PC-3 (cell line): ENCODE data around the gene HERPUD1. TPM values are rescaled to one million over a fixed set of nuclear protein-coding genes. Genes with fewer than 3 reads are reported as not detected.

Experiments used
- ATAC-seq: fragments of 200-7000 bp; cut with Tn5 transposase; 2 replicates; pipeline ENCODE4 v1.9.1; 2020; ENCODE audit warnings: mild to moderate bottlenecking, moderate library complexity
- BruUV-seq: library from RNA; stranded (reverse); fragments of 400-500 nt; replicated peaks from 2 replicates; lab custom pipeline; 2021; lab: Mats Ljungman, UMichigan
- CTCF ChIA-PET: fragments of 300-600 bp; sonication (Branson Sonifier 250); formaldehyde crosslinking; loops from one replicate; lab custom pipeline; 2022; ENCODE audit warnings: antibody characterized with exemption; lab: Charles Lee
- POLR2A ChIA-PET: fragments of 300-600 bp; sonication (Branson Sonifier 250); formaldehyde crosslinking; loops from one replicate; lab custom pipeline; 2022; ENCODE audit warnings: antibody characterized with exemption; ENCODE audit not compliant: unreplicated experiment; lab: Charles Lee
- DNase-seq: peaks from one replicate; pipeline ENCODE4 v3.0.0-alpha.2; 2015
- H2AFZ ChIP-seq: fragments of 300-600 bp; sonication (generic); 2 replicates; pipeline ENCODE4 v1.6.0; 2016; ENCODE audit warnings: antibody characterized with exemption, low read length
- H3F3A ChIP-seq: fragments of 300-600 bp; sonication (generic); one replicate; pipeline ENCODE4 v1.6.0; 2017; ENCODE audit warnings: antibody characterized with exemption, low read length, control low read depth, mild to moderate bottlenecking; ENCODE audit not compliant: unreplicated experiment
- H3K27ac ChIP-seq: fragments of 300-600 bp; sonication (generic); 2 replicates; pipeline ENCODE4 v1.5.1; 2016; ENCODE audit warnings: mild to moderate bottlenecking, low read length
- H3K27me3 ChIP-seq: fragments of 300-600 bp; sonication (generic); 2 replicates; pipeline ENCODE4 v1.6.1; 2016; ENCODE audit warnings: low read length, mixed read lengths
- H3K36me3 ChIP-seq: fragments of 300-600 bp; sonication (generic); 2 replicates; pipeline ENCODE4 v1.6.1; 2016; ENCODE audit warnings: low read depth, mixed run types, low read length, mixed read lengths
- H3K4me1 ChIP-seq: fragments of 300-600 bp; sonication (generic); 2 replicates; pipeline ENCODE4 v1.5.1; 2016; ENCODE audit warnings: low read length; ENCODE audit not compliant: insufficient read depth
- H3K4me2 ChIP-seq: fragments of 300-600 bp; sonication (generic); 2 replicates; pipeline ENCODE4 v1.6.0; 2016; ENCODE audit warnings: low read length
- H3K4me3 ChIP-seq: fragments of 300-600 bp; sonication (generic); 2 replicates; pipeline ENCODE4 v1.5.1; 2016; ENCODE audit warnings: mild to moderate bottlenecking, low read length, mixed read lengths
- H3K79me2 ChIP-seq: fragments of 300-600 bp; sonication (generic); 2 replicates; pipeline ENCODE4 v1.6.1; 2017; ENCODE audit warnings: low read length, mixed read lengths
- H3K9ac ChIP-seq: fragments of 300-600 bp; sonication (generic); 2 replicates; pipeline ENCODE4 v1.6.0; 2016; ENCODE audit warnings: mild to moderate bottlenecking, low read length
- H3K9me2 ChIP-seq: fragments of 300-600 bp; sonication (generic); replicated peaks from 2 replicates; pipeline ENCODE4 v1.6.1; 2016; ENCODE audit warnings: mixed run types, low read length, mixed read lengths
- H3K9me3 ChIP-seq: fragments of 300-600 bp; sonication (generic); 2 replicates; pipeline ENCODE4 v1.6.1; 2016; ENCODE audit warnings: low read length, mixed read lengths
- H4K20me1 ChIP-seq: fragments of 300-600 bp; sonication (generic); 2 replicates; pipeline ENCODE4 v1.6.1; 2016; ENCODE audit warnings: low read length, mixed read lengths
- CTCF ChIP-seq: fragments of 300-600 bp; sonication (generic); conservative IDR thresholded peaks from 2 replicates; pipeline ENCODE4 v1.5.1; 2017; ENCODE audit warnings: antibody characterized with exemption, low read depth, mild to moderate bottlenecking, low read length
- EZH2 ChIP-seq: fragments of 300-600 bp; sonication (generic); IDR thresholded peaks from one replicate; pipeline ENCODE4 v1.6.1; 2017; ENCODE audit warnings: antibody characterized with exemption, mild to moderate bottlenecking, low read length; ENCODE audit not compliant: unreplicated experiment
- EZH2phosphoT487 ChIP-seq: fragments of 300-600 bp; sonication (generic); IDR thresholded peaks from 2 replicates; pipeline ENCODE4 v1.6.1; 2018; ENCODE audit warnings: mild to moderate bottlenecking, antibody characterized with exemption, low read length, borderline replicate concordance
- intact Hi-C: fragments of 100-400 bp; cut with micrococcal nuclease; formaldehyde crosslinking; loops from 2 replicates; pipeline ENCODE4 v1.9.0; 2023
- total RNA-seq: library from RNA; depleted of rRNA; stranded (reverse); fragments of >200 nt; gene quantifications from 2 replicates; pipeline ENCODE4 v1.2.3, GENCODE V29; 2014

The HERPUD1 gene
- total RNA-seq, 1 experiment from 2014 or later: 54.9 TPM

DNA sequence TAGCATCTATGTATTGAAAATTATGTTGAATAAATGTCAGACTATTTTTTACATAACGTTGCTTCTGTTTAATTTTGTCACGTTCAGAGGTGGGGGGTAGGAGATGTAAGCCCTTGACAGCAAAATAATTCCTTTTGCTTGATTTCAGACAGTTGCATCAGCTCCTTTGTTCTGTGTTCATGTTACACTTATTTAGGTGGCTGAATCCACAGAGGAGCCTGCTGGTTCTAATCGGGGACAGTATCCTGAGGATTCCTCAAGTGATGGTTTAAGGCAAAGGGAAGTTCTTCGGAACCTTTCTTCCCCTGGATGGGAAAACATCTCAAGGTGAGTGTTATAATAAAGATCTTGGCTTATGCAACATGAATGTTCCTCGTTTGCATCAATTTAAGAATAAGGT is 4.5 kb downstream of the HERPUD1 start:
- CTCF ChIA-PET: no interaction called here

GRCh38 chr16:56936950-56937349 is 5.0 kb downstream of the HERPUD1 start:
- Histone ChIP-seq H3K27ac (no peak overlapping the region), H3K27me3 (no peaks in the 10 kb centered on the region), H3K4me3 (no peak overlapping the region), H3K79me2 (peaks cover 43% of the 10 kb centered on the region), H3K9me3 (no peaks in the 10 kb centered on the region), H3F3A (no peaks in the 10 kb centered on the region), H3K36me3 (peaks cover 61% of the 10 kb centered on the region), H4K20me1 (peaks cover 49% of the 10 kb centered on the region), H3K4me1 (peaks cover 12% of the 10 kb centered on the region), H3K9me2 (no peaks in the 10 kb centered on the region), H3K4me2 (no peak overlapping the region), H3K9ac (no peak overlapping the region), H2AFZ (no peak overlapping the region)
- CTCF ChIA-PET: no interaction called here
- intact Hi-C loops: no loop called here
- DNase-seq: no peak
- TF ChIP-seq EZH2 (no peak), EZH2phosphoT487 (no peak), CTCF (no peak)
- POLR2A ChIA-PET: no interaction called here
- ATAC-seq: no peak
- no TSS peak for BruUV-seq

More for the DNA sequence above, 4.5 kb downstream of the HERPUD1 start:
- ATAC-seq (no peak), DNase-seq (no peak)
- Histone ChIP-seq H3K9ac (no peak overlapping the region), H3F3A (no peaks in the 10 kb centered on the region), H3K4me3 (no peak overlapping the region), H3K4me1 (peaks cover 14% of the 10 kb centered on the region), H3K79me2 (peaks cover 43% of the 10 kb centered on the region), H2AFZ (no peak overlapping the region), H3K27me3 (no peaks in the 10 kb centered on the region), H4K20me1 (peaks cover 49% of the 10 kb centered on the region), H3K4me2 (no peak overlapping the region), H3K9me3 (no peaks in the 10 kb centered on the region), H3K36me3 (peaks cover 57% of the 10 kb centered on the region), H3K27ac (no peak overlapping the region), H3K9me2 (no peaks in the 10 kb centered on the region)
- no TSS peak for BruUV-seq
- POLR2A ChIA-PET: no interaction called here
- no peak for TF ChIP-seq CTCF
- TF ChIP-seq EZH2phosphoT487: no peak
- TF ChIP-seq EZH2: no peak
- intact Hi-C loops: no loop called here

GRCh38 chr16:56938664-56939513 is 6.9 kb downstream of the HERPUD1 start:
- Histone ChIP-seq H3K36me3 (peaks cover 76% of the 10 kb centered on the region), H3K9me2 (no peaks in the 10 kb centered on the region), H3K4me3 (no peak overlapping the region), H3K79me2 (peaks cover 24% of the 10 kb centered on the region), H2AFZ (no peak overlapping the region), H3F3A (no peaks in the 10 kb centered on the region), H3K4me2 (no peak overlapping the region), H3K4me1 (peaks cover 8% of the 10 kb centered on the region), H3K9ac (no peak overlapping the region), H4K20me1 (peaks cover 34% of the 10 kb centered on the region), H3K27me3 (no peaks in the 10 kb centered on the region), H3K27ac (no peak overlapping the region), H3K9me3 (no peaks in the 10 kb centered on the region)
- no TSS peak for BruUV-seq
- ChIA-PET CTCF (no interaction called here), POLR2A (no interaction called here)
- TF ChIP-seq CTCF (no peak), EZH2phosphoT487 (no peak), EZH2 (no peak)
- DNase-seq (no peak), ATAC-seq (no peak)
- intact Hi-C loops: no loop called here
